Measurements from ENCODE around the gene RCOR1.

The RCOR1 gene

DNA sequence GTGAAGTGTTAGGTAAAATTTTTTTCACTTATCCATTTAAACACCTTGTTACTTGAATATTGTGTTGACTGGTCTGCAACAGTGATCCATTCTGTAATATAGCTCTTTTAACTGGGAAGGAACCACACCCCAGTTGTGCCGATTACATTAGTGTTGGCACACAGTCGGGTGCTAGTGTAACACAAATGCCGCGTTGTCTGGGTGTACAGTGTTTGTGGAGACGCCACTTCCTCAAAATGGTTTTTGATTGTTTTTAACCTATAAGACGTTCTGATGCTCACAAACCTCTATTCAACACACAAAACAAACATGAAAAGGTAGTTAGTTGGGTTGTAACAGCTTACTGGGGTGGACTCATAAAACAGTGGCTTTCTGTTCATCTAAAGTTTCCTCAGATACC, 136.8 kb downstream of the RCOR1 start:
- no peak for DNase-seq

DNA sequence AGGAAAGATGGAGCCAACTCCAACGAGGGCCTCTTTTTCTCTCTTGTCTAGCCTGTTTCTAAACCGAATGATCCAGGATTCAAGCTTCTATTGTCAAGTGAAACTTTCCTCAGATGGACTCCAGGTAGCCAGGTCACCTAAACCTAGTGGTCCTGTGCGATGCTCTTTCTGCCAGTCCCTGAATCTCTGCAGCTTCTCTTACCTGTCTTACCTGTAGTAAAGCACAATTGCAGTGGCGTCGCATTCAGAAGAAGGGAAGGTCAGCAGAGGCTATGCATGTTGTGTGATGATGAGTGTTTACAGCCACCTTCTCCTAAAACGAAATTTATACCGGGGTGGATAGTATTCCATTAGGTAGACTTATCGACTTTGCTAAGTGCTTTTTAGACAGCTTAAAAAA, 137.4 kb downstream of the RCOR1 start:
- no peak for DNase-seq

GRCh38 chr14:102731101-102731870, 138.8 kb downstream of the RCOR1 start:
- no peak for DNase-seq

DNA sequence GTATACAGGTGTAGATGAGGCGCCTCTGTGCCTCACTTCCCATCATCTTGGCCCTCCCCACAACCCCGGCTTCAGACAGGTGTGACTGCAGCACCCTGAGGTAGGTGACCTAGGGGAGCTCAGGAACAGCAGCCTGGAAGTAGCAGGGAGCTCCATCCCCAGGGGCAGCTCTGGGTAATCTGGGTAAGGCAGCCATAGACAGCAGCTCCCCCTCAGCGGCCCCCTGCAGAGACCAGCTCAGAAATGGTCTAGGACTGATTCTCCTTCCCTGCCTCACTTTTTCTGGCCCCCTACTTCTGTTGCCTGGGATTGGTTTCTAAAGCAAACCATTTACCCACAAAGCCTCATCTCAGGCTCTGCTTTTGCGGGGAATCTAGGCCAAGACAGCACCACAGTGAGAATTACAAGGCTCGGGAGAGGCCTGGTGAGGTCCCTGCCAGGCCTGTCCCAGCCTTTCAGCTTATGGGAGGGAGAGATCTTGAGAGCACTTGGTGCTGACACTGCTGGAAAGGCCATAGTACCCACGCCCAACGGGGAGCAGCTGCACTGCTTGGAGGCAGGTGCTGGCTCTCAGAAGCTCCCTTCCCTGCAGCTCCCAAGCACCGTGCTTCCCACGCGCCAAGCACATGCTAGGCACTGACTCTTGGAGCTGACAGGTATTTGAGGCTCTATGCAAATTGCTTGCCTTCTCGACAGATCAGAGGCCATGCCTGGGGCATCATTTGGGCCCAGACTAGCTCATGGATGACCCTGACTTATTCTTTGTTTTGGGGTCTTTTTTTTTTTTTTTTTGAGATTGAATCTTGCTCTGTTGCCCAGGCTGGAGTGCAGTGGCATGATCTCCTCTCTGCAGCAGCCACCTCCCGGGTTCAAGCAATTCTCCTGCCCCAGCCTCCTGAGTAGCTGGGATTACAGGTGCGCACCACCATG, 139.7 kb downstream of the RCOR1 start:
- no peak for DNase-seq

- no peak for DNase-seq
Observed at GRCh38 chr14:102732924-102733323, 140.5 kb downstream of the RCOR1 start.

DNA sequence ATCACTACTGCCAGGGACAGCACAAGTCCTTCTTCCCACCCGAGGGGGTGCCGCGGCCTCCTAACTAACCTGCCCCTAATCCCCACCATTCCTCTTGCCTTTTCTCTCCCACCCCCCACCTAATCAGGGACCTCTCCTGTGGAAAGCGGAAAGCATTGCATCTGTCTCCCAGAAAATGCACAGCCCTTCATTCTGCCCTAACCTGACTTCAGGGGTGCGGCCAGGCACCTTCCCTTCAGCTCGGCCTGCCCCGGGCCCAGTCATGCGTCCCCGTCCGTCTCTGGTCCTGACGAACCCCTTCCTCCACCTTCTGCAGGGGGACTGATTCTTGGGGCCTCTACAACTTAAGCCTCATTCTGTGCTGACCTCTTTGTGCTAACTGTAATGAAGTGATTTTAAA, 140.9 kb downstream of the RCOR1 start:
- no peak for DNase-seq

GRCh38 chr14:102734436-102734835, 142.0 kb downstream of the RCOR1 start:
- no peak for DNase-seq

DNA sequence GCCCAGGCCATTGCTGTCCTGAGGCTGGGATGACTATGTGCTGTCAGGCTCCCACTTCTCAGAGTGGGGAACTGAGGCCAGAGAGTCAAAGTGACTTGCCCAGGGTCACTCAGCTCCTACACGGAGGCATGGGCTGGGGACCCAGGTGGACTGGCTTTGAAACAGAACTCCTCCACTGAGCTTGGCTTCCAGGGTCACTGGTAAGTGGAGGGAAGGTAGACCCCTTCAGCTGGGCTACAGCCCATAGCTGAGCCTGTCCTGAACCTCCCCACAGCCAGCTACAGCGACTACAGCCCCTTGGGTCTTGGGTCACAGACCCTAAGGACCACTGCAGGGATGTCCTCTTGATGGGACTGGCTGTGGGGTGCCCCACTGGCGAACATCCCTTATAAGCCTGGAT, 144.5 kb downstream of the RCOR1 start:
- DNase-seq, result no peak

DNA sequence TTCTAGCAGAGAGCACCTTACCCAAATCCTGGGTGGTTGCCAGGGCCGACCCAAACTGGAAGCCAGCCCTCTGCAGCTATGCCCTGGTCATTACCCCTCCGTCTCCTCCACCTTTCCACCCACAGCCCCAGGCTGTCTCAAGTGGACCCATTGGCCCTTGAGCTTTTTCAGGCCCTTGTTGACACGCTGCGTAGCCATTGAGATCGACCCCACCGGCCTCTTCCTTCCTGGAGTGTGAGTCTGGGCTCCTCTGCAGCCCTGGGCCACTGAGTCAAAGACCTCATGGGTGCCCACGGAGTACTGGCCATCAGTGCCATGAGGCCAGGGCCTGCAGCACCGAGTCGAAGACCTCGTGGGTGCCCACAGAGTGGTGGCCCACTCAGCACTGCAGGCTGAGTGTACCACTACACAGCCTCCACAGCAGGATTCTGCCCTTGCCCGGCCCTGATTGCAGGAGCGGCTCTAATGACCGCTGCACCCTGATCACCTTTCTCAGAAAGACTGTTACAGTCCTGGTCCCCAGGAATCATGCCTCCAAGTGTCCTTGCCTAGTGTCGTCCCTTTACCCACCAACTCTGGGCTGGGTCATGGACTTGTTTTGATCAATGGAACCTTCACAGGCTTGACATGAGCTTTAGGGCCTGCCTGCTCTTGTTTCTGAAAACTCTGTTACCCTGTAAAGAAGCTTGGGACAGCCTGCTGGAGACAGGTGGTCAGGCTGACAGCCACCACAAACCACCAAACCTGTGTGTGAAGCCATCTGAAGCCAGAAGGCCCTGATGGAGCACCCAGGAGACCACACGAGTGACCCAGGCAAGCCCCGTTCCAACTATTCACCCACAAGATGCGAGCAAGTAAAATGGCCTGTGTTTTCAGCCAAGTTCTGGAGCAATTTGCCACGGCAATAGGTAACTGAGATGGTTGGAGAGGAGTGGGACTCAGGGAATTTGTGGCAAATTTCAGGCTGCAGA, 145.2 kb downstream of the RCOR1 start:
- DNase-seq, result no peak

DNA sequence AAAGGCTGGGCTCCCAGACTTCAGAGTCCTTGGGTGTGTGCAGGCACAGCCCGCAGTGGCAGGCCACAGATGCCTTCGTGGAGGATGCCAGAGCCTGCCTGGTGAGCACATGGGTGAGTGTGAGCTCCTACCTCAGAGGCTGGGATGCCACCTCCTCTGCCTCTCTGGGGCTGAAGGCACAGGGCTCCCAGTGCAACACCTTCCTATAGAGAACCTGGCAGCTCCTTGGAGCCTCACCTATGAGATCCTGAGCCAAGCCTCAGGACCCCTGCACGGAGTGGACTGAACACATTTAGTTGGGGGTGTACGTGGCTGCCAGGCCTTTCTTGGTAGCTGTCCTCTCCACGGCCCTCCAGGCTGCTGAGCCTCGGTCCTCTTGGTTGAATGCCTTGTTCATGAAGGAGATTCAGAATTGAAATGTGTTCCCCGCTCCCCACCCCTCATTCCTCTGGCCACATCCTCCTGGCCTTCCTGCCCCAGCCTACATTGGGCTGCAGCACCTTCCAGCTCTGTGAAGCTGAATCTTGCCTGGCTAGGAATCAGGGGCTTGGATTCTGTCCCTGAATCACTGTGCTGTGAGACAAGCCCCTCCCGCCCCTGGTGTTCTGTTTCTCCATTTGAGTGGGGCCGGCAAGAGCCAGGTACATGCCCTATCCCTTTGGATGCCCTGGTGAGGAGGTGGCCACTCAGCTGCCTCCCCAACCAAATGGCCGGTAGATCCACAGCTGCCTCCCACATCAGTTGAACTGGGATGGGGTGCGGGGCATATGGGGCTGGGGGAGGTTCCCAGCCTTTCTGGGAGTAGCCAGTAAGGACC, 146.1 kb downstream of the RCOR1 start:
- DNase-seq, result no peak

GRCh38 chr14:102739190-102739469, 146.7 kb downstream of the RCOR1 start:
- DNase-seq, result no peak

DNA sequence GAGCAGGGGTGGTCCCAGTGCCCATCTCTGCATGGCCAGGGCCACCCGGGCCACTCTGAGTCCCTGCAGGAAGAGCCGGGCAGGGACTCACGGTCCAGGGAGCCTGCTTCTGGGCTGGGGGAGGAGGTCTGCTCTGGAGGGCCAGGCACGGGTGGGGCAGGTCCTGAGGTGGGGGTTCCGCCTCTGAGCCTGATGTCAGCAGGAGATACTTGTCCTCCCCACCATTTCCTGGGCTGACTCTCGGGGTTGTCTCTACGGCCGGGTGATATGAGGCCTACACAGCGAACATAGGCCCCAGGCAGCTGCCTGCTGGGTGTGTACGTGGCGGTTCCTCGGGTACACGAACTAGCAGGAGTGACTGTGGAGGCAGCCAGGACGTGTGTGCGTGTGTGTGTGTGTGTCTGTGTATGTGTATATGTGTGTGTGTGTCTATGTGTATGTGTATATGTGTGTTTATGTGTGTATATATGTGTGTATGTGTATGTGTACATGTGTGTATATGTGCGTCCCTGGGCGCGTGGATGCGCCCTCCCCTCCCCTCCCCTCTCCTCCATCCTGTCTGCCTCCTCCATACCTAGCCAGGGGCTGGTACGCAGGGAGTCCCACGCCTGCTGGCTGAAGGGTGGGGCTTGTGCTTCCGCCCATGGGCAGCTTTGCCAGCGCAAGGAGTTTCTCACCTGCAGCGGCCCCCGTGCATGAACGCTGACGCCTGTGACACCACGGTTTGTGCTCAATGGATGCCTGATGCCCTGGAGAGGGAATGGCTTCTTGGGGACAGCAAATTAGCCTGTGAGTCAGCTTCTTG, 154.4 kb downstream of the RCOR1 start:
- DNase-seq, result no peak

DNA sequence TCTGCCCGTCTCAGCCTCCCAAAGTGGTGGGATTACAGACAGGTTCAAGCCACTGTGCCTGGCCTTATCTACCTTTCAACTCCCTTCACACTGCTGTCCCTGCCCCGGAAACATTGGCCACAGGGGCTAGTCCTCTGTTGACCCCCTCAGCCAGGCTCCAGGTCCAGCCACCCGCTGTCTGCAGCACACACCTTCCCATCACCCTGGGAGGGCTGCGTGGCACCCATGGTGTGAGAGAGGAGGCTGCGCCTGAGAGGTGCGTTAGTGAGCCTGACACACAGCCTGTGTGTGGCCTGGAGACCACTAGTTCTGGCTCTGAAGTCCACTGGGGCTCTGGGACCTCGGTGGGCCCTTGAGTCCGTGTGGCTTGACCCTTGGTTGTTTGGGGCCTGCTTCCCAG, 156.4 kb downstream of the RCOR1 start:
- DNase-seq, result no peak

DNA sequence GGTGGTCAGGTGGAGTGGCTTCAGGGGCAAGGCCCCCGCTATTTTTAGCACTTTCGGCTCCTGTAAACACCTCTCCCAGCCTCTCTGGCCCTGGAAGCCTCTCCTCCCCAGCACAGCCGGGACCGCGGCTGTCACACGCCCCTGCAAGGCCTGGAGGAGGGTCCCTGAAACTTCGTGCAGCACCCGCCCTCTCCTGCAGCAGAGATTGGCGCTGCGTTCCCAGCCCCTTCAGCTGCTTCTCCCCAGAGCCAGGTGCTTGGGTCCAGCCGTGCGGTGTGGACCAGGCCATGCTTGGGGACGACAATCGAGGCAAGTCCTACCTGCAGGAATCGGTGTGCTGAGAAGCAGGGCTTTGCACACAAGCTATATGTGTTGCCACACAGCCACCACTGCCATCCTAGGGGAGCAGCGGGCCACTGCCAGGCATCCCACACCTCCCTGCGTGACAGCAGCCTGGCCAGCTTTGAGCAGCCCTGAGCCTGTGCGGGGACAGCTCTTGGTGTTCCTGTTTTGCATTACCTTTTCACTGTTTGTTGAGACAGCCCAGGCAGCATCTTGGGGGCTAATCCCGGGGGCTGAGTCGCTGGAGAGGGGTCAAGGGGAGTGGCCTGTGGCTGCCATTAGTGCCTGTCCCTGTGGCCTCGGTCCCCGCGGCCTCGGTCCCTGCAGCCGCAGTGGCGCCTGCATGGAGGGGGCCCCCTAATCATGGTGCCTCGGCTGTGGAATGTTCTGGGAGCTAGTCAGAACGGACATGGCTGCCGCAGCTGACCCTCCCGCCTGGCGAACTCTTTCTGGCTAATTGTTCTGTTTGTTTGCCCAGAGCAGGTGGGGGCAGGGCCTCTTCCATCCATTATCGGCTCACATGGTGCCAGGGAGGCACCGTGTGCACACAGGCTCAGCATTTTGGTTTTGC, 157.2 kb downstream of the RCOR1 start:
- no peak for DNase-seq

- DNase-seq, result no peak
Observed at GRCh38 chr14:102750376-102750775, 157.9 kb downstream of the RCOR1 start.

DNA sequence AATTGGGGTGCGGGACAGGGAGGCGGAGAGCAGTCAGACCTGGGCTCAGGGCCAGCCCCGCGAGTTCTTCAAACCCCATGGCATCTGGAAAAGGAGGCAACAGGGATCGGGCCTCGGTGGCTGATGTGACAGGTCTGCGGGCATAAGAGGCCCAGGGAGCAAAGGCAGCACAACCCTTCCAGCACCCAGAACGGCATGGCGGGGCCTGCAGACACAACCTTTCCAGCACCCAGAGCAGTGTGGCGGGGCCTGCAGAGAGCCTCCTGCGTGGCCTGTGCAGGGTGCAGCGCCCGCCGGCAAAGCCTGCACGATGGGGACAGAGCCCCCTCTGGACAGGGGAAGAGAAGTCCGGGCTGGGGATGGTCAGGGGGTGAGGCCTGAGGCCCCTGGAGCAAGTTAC, 158.6 kb downstream of the RCOR1 start:
- DNase-seq, result no peak

GRCh38 chr14:102752239-102752847, 159.9 kb downstream of the RCOR1 start:
- DNase-seq, result no peak

GRCh38 chr14:102754370-102755262, 162.2 kb downstream of the RCOR1 start:
- DNase-seq, result no peak

DNA sequence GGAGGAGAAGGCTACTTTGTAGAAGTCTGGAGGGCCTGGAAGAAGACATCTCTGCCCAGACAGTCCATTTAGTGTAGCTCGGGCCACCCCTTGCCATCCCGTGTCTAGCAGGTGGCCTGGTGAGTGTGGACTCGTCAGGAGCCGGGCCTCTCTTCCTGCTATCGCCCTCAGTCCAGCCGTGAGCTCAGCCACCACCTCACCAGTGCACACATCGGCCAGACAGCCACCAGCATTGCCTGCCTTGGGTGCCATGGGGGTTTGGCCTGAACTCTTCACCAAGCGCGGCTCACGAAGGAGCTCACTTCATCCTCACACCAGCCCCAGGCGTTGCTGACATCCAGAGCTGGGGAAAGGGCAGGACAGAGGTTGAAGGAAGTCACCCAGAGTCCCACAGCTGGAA, 165.2 kb downstream of the RCOR1 start:
- DNase-seq, result no peak

All from NCI-H446 treated with DMSO at 0.1 percent for 48 hours (cell line).